ENCODE data around the gene INTS15.

INTS15 gene

GRCh38 chr7:6643915-6644625 is 54.2 kb downstream of the INTS15 start:
- no peak overlapping the region for H2BK5ac ChIP-seq (ENCODE audit: low read length)
- no peak overlapping the region for H3K9ac ChIP-seq (ENCODE audit: low read depth, low read length, poor library complexity)
- no peak overlapping the region for H4K91ac ChIP-seq (ENCODE audit: low read depth, low read length, poor library complexity)
- H3K23ac ChIP-seq (ENCODE audit: low read depth, low read length, poor library complexity) = no peak overlapping the region
- peaks cover 26% of the 10 kb centered on the region for H3K79me1 ChIP-seq (ENCODE audit: low read depth, low read length)
- no peak overlapping the region for H2AK5ac ChIP-seq (ENCODE audit: low read depth, low read length)
- H3K4me3 ChIP-seq (ENCODE audit: low read length in 2 of 2) = no peak overlapping the region
- no peak overlapping the region for H2BK15ac ChIP-seq (ENCODE audit: low read length)
- peaks cover 0 to 3% of the 10 kb centered on the region in 2 donors for H3K4me1 ChIP-seq (ENCODE audit: control insufficient read depth in 2 of 2, insufficient read depth in 1 of 2, low read depth in 1 of 2, low read length in 2 of 2)
- H3K9me3 ChIP-seq (replicated peaks in 1 of 2; ENCODE audit: control insufficient read depth in 2 of 2, insufficient read depth in 1 of 2, low read depth in 1 of 2, low read length in 2 of 2) = no peaks in the 10 kb centered on the region
- no peak overlapping the region for H4K8ac ChIP-seq (ENCODE audit: low read depth, low read length)
- no peak for DNase-seq (ENCODE audit: low spot score)
- no peak overlapping the region for H2BK12ac ChIP-seq (ENCODE audit: low read length)
- no peak overlapping the region for H3K18ac ChIP-seq (ENCODE audit: low read length)
- no peak overlapping the region for H2AFZ ChIP-seq (ENCODE audit: low read length)
- no peak overlapping the region for H3K14ac ChIP-seq (ENCODE audit: low read length)
- no peak overlapping the region for H3K27ac ChIP-seq (replicated peaks; ENCODE audit: low read length)
- H3K4me2 ChIP-seq (ENCODE audit: insufficient read depth, low read length, poor library complexity, severe bottlenecking) = no peak overlapping the region
- H3K27me3 ChIP-seq (ENCODE audit: control insufficient read depth in 3 of 3, insufficient read depth in 3 of 3, low read depth in 1 of 3, low read length in 3 of 3) = no peaks in the 10 kb centered on the region
- no peak overlapping the region for H3K4ac ChIP-seq (ENCODE audit: low read length)
- H3K36me3 ChIP-seq (replicated peaks in 1 of 2; ENCODE audit: control insufficient read depth in 2 of 2, insufficient read depth in 2 of 2, low read length in 2 of 2) = peaks cover 55 to 96% of the 10 kb centered on the region in 2 donors
- WGBS, 2 donors (ENCODE audit: extremely low coverage in 2 of 2, insufficient read length in 2 of 2, insufficient replicate concordance in 1 of 2) = no CpG with 5 or more reads among the region's 21 CpGs
- H2BK120ac ChIP-seq (ENCODE audit: low read depth, low read length) = no peak overlapping the region

- Histone ChIP-seq H4K8ac (ENCODE audit: low read depth, low read length) (no peak overlapping the region), H3K27ac (replicated peaks; ENCODE audit: low read length) (no peak overlapping the region), H3K14ac (ENCODE audit: low read length) (no peak overlapping the region), H3K4me3 (ENCODE audit: low read length in 2 of 2) (no peak overlapping the region), H3K36me3 (replicated peaks in 1 of 2; ENCODE audit: control insufficient read depth in 2 of 2, insufficient read depth in 2 of 2, low read length in 2 of 2) (peaks cover 55 to 96% of the 10 kb centered on the region in 2 donors), H3K23ac (ENCODE audit: low read depth, low read length, poor library complexity) (no peak overlapping the region), H3K9ac (ENCODE audit: low read depth, low read length, poor library complexity) (no peak overlapping the region), H4K91ac (ENCODE audit: low read depth, low read length, poor library complexity) (no peak overlapping the region), H2BK120ac (ENCODE audit: low read depth, low read length) (no peak overlapping the region), H3K4me1 (ENCODE audit: control insufficient read depth in 2 of 2, insufficient read depth in 1 of 2, low read depth in 1 of 2, low read length in 2 of 2) (peaks cover 0 to 3% of the 10 kb centered on the region in 2 donors), H3K9me3 (replicated peaks in 1 of 2; ENCODE audit: control insufficient read depth in 2 of 2, insufficient read depth in 1 of 2, low read depth in 1 of 2, low read length in 2 of 2) (peaks cover 0 to under 1% of the 10 kb centered on the region in 2 donors), H2BK5ac (ENCODE audit: low read length) (no peak overlapping the region), H3K27me3 (ENCODE audit: control insufficient read depth in 3 of 3, insufficient read depth in 3 of 3, low read depth in 1 of 3, low read length in 3 of 3) (no peaks in the 10 kb centered on the region), H3K79me1 (ENCODE audit: low read depth, low read length) (peaks cover 30% of the 10 kb centered on the region), H3K4ac (ENCODE audit: low read length) (no peak overlapping the region), H3K18ac (ENCODE audit: low read length) (no peak overlapping the region), H2BK15ac (ENCODE audit: low read length) (no peak overlapping the region), H3K4me2 (ENCODE audit: insufficient read depth, low read length, poor library complexity, severe bottlenecking) (no peak overlapping the region), H2BK12ac (ENCODE audit: low read length) (no peak overlapping the region), H2AFZ (ENCODE audit: low read length) (no peak overlapping the region), H2AK5ac (ENCODE audit: low read depth, low read length) (no peak overlapping the region)
- WGBS, 2 donors (ENCODE audit: extremely low coverage in 2 of 2, insufficient read length in 2 of 2, insufficient replicate concordance in 1 of 2) = no CpG with 5 or more reads among the region's 10 CpGs
- DNase-seq (ENCODE audit: low spot score) = no peak
Measured at GRCh38 chr7:6644728-6645127, 54.9 kb downstream of the INTS15 start.

DNA sequence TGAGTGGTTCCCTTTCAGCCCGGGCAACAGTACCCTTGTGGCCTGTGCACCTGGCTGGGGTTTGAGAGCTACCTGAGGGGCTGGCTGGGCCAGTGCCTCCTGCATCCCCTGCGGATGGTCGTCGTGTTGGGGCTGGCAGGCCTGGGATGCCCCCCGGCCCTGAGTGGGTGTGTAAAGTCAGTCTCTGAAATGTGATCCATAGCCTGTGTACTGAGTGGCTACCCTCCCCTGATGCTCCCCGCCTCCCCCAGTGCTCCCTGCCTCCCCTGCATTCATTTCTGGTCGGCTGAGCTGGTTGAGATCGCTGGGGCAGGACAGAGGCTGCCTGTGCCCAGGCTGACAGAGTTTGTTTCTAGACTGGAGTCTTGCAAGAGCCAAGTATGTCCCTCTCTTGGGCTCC is 56.6 kb downstream of the INTS15 start:
- no peak overlapping the region for H3K4ac ChIP-seq (ENCODE audit: low read length)
- peaks cover 18% of the 10 kb centered on the region for H3K79me1 ChIP-seq (ENCODE audit: low read depth, low read length)
- H2AK5ac ChIP-seq (ENCODE audit: low read depth, low read length) = no peak overlapping the region
- no peaks in the 10 kb centered on the region for H3K4me1 ChIP-seq (ENCODE audit: control insufficient read depth in 2 of 2, insufficient read depth in 1 of 2, low read depth in 1 of 2, low read length in 2 of 2)
- no peak overlapping the region for H3K9ac ChIP-seq (ENCODE audit: low read depth, low read length, poor library complexity)
- no peak overlapping the region for H2BK15ac ChIP-seq (ENCODE audit: low read length)
- H3K4me3 ChIP-seq (ENCODE audit: low read length in 2 of 2) = no peak overlapping the region
- no peak overlapping the region for H3K14ac ChIP-seq (ENCODE audit: low read length)
- no peak overlapping the region for H3K18ac ChIP-seq (ENCODE audit: low read length)
- peaks cover 0 to 13% of the 10 kb centered on the region in 2 donors for H3K9me3 ChIP-seq (replicated peaks in 1 of 2; ENCODE audit: control insufficient read depth in 2 of 2, insufficient read depth in 1 of 2, low read depth in 1 of 2, low read length in 2 of 2)
- WGBS, 2 donors (ENCODE audit: extremely low coverage in 2 of 2, insufficient read length in 2 of 2, insufficient replicate concordance in 1 of 2) = no CpG with 5 or more reads among the region's 8 CpGs
- H3K36me3 ChIP-seq (replicated peaks in 1 of 2; ENCODE audit: control insufficient read depth in 2 of 2, insufficient read depth in 2 of 2, low read length in 2 of 2) = peaks cover 54 to 96% of the 10 kb centered on the region in 2 donors
- H4K8ac ChIP-seq (ENCODE audit: low read depth, low read length) = peak overlapping the region; percentile 43
- no peak overlapping the region for H2BK5ac ChIP-seq (ENCODE audit: low read length)
- H4K91ac ChIP-seq (ENCODE audit: low read depth, low read length, poor library complexity) = no peak overlapping the region
- DNase-seq (ENCODE audit: low spot score) = no peak
- H3K4me2 ChIP-seq (ENCODE audit: insufficient read depth, low read length, poor library complexity, severe bottlenecking) = no peak overlapping the region
- no peak overlapping the region for H3K23ac ChIP-seq (ENCODE audit: low read depth, low read length, poor library complexity)
- H3K27me3 ChIP-seq (ENCODE audit: control insufficient read depth in 3 of 3, insufficient read depth in 3 of 3, low read depth in 1 of 3, low read length in 3 of 3) = no peaks in the 10 kb centered on the region
- no peak overlapping the region for H2BK120ac ChIP-seq (ENCODE audit: low read depth, low read length)
- H2BK12ac ChIP-seq (ENCODE audit: low read length) = no peak overlapping the region
- no peak overlapping the region for H3K27ac ChIP-seq (replicated peaks; ENCODE audit: low read length)
- H2AFZ ChIP-seq (ENCODE audit: low read length) = no peak overlapping the region

DNA sequence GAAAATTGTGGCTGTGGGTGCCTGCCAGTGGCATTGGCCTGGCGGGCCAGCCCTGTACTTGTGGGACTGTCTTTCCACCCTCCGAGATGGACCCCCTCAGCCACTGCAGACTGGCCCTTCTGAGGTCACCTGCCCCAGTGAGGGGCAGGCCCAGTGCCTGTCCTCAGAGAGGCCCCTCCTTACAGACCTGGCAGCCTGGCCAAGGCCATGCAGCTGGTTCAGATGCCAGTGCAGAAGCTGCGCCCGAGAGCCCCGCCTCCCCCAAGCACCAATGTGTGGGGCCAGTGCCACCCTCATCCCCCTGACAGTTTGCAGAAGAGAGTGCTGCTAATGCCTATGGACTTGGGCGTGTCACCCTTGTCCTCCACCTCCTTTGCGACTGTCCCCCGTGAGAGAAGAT is 57.3 kb downstream of the INTS15 start:
- Histone ChIP-seq H4K8ac (ENCODE audit: low read depth, low read length) (no peak overlapping the region), H3K9me3 (replicated peaks in 1 of 2; ENCODE audit: control insufficient read depth in 2 of 2, insufficient read depth in 1 of 2, low read depth in 1 of 2, low read length in 2 of 2) (peaks cover 4 to 19% of the 10 kb centered on the region in 2 donors), H3K4me2 (ENCODE audit: insufficient read depth, low read length, poor library complexity, severe bottlenecking) (no peak overlapping the region), H3K36me3 (replicated peaks in 1 of 2; ENCODE audit: control insufficient read depth in 2 of 2, insufficient read depth in 2 of 2, low read length in 2 of 2) (peaks cover 53 to 96% of the 10 kb centered on the region in 2 donors), H3K14ac (ENCODE audit: low read length) (peak overlapping the region; percentile 38), H3K4me1 (ENCODE audit: control insufficient read depth in 2 of 2, insufficient read depth in 1 of 2, low read depth in 1 of 2, low read length in 2 of 2) (no peaks in the 10 kb centered on the region), H3K4me3 (ENCODE audit: low read length in 2 of 2) (no peak overlapping the region), H2BK12ac (ENCODE audit: low read length) (no peak overlapping the region), H2BK15ac (ENCODE audit: low read length) (no peak overlapping the region), H3K18ac (ENCODE audit: low read length) (no peak overlapping the region), H3K4ac (ENCODE audit: low read length) (no peak overlapping the region), H3K9ac (ENCODE audit: low read depth, low read length, poor library complexity) (no peak overlapping the region), H3K23ac (ENCODE audit: low read depth, low read length, poor library complexity) (no peak overlapping the region), H3K79me1 (ENCODE audit: low read depth, low read length) (peaks cover 15% of the 10 kb centered on the region), H2AK5ac (ENCODE audit: low read depth, low read length) (no peak overlapping the region), H4K91ac (ENCODE audit: low read depth, low read length, poor library complexity) (no peak overlapping the region), H2BK5ac (ENCODE audit: low read length) (no peak overlapping the region), H2BK120ac (ENCODE audit: low read depth, low read length) (no peak overlapping the region), H2AFZ (ENCODE audit: low read length) (no peak overlapping the region), H3K27me3 (ENCODE audit: control insufficient read depth in 3 of 3, insufficient read depth in 3 of 3, low read depth in 1 of 3, low read length in 3 of 3) (no peaks in the 10 kb centered on the region), H3K27ac (replicated peaks; ENCODE audit: low read length) (no peak overlapping the region)
- DNase-seq (ENCODE audit: low spot score) = no peak
- WGBS, 2 donors (ENCODE audit: extremely low coverage in 2 of 2, insufficient read length in 2 of 2, insufficient replicate concordance in 1 of 2) = no CpG with 5 or more reads among the region's 8 CpGs
